Thyroid gland (tissue), 4 donors: ENCODE results near the gene UPK2.

Experiments
- POLR2A ChIP-seq, 2 donors: fragments of 450-650 bp; IDR thresholded peaks; one replicate each; pipeline ENCODE4 v1.6.1; 2017; ENCODE audit warnings: antibody characterized with exemption in 2 of 2, mild to moderate bottlenecking in 2 of 2, moderate library complexity in 1 of 2
- TF ChIP-seq, protein P1 (sequence below), 6 experiments: fragments of 200-600 bp in 3 of 6; fragments of 450-650 bp in 3 of 6; sonication (generic) in 3 of 6; IDR thresholded peaks; one replicate each; pipeline ENCODE4 v1.5.1; 2016 to 2019; ENCODE audit warnings: antibody characterized with exemption in 6 of 6, mild to moderate bottlenecking in 2 of 6, inconsistent platforms in 1 of 6, moderate library complexity in 1 of 6

DNA sequence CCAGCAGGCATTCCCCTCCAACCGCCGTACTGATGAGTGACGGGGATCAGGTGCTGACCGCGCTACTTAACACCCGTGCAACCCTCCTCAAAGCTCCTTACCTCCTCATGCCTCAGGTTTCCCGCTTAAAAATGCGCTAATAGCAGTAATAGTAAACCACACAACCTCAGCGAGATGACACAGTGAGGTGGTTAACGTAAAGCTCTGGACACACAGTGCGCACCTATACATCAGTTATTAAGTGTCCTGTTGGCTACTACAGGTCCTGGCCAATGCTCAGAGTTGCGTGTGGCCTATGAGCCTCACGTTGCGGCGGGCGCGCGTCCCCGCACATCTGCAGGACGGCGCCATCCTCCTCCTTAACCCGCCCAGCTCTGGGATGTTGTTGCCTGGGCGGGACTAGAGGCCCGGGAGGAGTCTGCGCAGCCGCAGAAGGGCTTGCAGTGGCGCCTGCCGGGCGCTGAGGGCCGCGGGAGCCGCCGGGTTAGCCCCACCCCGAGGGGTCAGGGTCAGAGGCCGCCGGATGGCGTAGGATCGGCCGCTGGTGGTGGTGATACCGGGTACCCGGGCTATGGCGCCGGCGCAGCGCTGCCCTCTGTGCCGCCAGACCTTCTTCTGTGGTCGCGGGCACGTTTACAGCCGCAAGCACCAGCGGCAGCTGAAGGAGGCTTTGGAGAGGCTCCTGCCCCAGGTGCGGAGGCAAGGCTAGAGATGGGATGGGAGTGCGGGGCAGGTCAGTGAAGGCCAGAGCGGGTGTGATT lies 41.7 kb downstream of the UPK2 start, which contains the start of gene CENATAC:
- TF ChIP-seq, protein P1, sequence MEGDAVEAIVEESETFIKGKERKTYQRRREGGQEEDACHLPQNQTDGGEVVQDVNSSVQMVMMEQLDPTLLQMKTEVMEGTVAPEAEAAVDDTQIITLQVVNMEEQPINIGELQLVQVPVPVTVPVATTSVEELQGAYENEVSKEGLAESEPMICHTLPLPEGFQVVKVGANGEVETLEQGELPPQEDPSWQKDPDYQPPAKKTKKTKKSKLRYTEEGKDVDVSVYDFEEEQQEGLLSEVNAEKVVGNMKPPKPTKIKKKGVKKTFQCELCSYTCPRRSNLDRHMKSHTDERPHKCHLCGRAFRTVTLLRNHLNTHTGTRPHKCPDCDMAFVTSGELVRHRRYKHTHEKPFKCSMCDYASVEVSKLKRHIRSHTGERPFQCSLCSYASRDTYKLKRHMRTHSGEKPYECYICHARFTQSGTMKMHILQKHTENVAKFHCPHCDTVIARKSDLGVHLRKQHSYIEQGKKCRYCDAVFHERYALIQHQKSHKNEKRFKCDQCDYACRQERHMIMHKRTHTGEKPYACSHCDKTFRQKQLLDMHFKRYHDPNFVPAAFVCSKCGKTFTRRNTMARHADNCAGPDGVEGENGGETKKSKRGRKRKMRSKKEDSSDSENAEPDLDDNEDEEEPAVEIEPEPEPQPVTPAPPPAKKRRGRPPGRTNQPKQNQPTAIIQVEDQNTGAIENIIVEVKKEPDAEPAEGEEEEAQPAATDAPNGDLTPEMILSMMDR (IDR thresholded peaks at IDR 0.05) = no peak
- peak in 1 of 2 donors; percentile 87 for TF ChIP-seq POLR2A (IDR thresholded peaks at IDR 0.05)
